Neural cell (in vitro differentiated cells): ENCODE measurements around the gene GRID2IP. TPM values are rescaled to one million over a fixed set of nuclear protein-coding genes. Genes with fewer than 3 reads are reported as not detected.

Experiments used
- H2AFZ ChIP-seq: fragments of 200-600, 300-800 bp; sonication (generic), shearing (Covaris generic); 2 replicates; pipeline ENCODE4 v1.6.0; 2014; ENCODE audit warnings: low read depth, mild to moderate bottlenecking, antibody characterized with exemption, low read length, moderate library complexity
- H3F3A ChIP-seq: fragments of 200-600 bp; shearing (Covaris generic); 2 replicates; pipeline ENCODE4 v1.6.1; 2016; ENCODE audit warnings: mild to moderate bottlenecking, moderate library complexity, mixed read lengths, antibody characterized with exemption, low read length; ENCODE audit not compliant: insufficient read depth, poor library complexity, severe bottlenecking
- H3K27ac ChIP-seq: fragments of 200-600, 300-800 bp; sonication (generic), shearing (Covaris generic); 2 replicates; pipeline ENCODE4 v1.5.1; 2014; ENCODE audit warnings: mild to moderate bottlenecking, low read length, moderate library complexity
- H3K27me3 ChIP-seq: fragments of 300-800, 200-600 bp; sonication (generic), shearing (Covaris generic); 2 replicates; pipeline ENCODE4 v1.6.0; 2014; ENCODE audit warnings: mild to moderate bottlenecking, low read depth, low read length, moderate library complexity; ENCODE audit not compliant: insufficient read depth
- H3K36me3 ChIP-seq: fragments of 300-800, 200-600 bp; sonication (generic), shearing (Covaris generic); 2 replicates; pipeline ENCODE4 v1.5.1; 2014; ENCODE audit warnings: mild to moderate bottlenecking, antibody characterized with exemption, low read length, moderate library complexity; ENCODE audit not compliant: insufficient read depth
- H3K4me2 ChIP-seq: fragments of 300-800, 200-600 bp; sonication (generic), shearing (Covaris generic); 2 replicates; pipeline ENCODE4 v1.6.0; 2014; ENCODE audit warnings: mild to moderate bottlenecking, low read length
- H3K4me3 ChIP-seq: fragments of 300-800, 200-600 bp; sonication (generic), shearing (Covaris generic); 2 replicates; pipeline ENCODE4 v1.5.1; 2014; ENCODE audit warnings: mild to moderate bottlenecking, low read length, moderate library complexity
- H3K79me2 ChIP-seq: fragments of 200-600 bp; shearing (Covaris generic); replicated peaks from 2 replicates; pipeline ENCODE4 v1.6.0; 2014; ENCODE audit warnings: mild to moderate bottlenecking, low read length, moderate library complexity; ENCODE audit not compliant: insufficient read depth
- H3K9ac ChIP-seq: fragments of 300-800, 200-600 bp; sonication (generic), shearing (Covaris generic); 2 replicates; pipeline ENCODE4 v1.6.1; 2016; ENCODE audit warnings: mild to moderate bottlenecking, low read length, mixed read lengths
- H3K9me2 ChIP-seq: fragments of 200-600 bp; shearing (Covaris generic); 2 replicates; pipeline ENCODE4 v1.6.1; 2016; ENCODE audit warnings: mild to moderate bottlenecking, low read length, mixed read lengths; ENCODE audit not compliant: insufficient read depth
- H3K9me3 ChIP-seq: fragments of 200-600, 300-800 bp; sonication (generic), shearing (Covaris generic); 2 replicates; pipeline ENCODE4 v1.6.1; 2016; ENCODE audit warnings: mild to moderate bottlenecking, mixed run types, low read length, moderate library complexity, mixed read lengths
- H4K20me1 ChIP-seq: fragments of 200-600 bp; shearing (Covaris generic); 2 replicates; pipeline ENCODE4 v1.6.1; 2016; ENCODE audit warnings: mild to moderate bottlenecking, mixed run types; ENCODE audit not compliant: insufficient read depth
- CTCF ChIP-seq: fragments of 450-650 bp; IDR thresholded peaks from 2 replicates; pipeline ENCODE4 v1.5.1; 2014; ENCODE audit warnings: antibody characterized with exemption, mild to moderate bottlenecking, moderate library complexity; ENCODE audit not compliant: poor library complexity, severe bottlenecking
- EP300 ChIP-seq: fragments of 450-650 bp; conservative IDR thresholded peaks from 2 replicates; pipeline ENCODE4 v1.6.1; 2014; ENCODE audit warnings: antibody characterized with exemption, mild to moderate bottlenecking, moderate library complexity; ENCODE audit not compliant: poor library complexity, severe bottlenecking
- MXI1 ChIP-seq: fragments of 450-650 bp; conservative IDR thresholded peaks from 2 replicates; pipeline ENCODE4 v1.6.1; 2014; ENCODE audit warnings: antibody characterized with exemption, mild to moderate bottlenecking; ENCODE audit not compliant: poor library complexity, severe bottlenecking
- POLR2AphosphoS5 ChIP-seq: IDR thresholded peaks from 2 replicates; pipeline ENCODE4 v1.6.1; 2012
- RAD21 ChIP-seq: fragments of 450-650 bp; conservative IDR thresholded peaks from 2 replicates; pipeline ENCODE4 v1.6.1; 2014; ENCODE audit warnings: antibody characterized with exemption, mild to moderate bottlenecking, moderate library complexity
- SMC3 ChIP-seq: fragments of 450-650 bp; conservative IDR thresholded peaks from 2 replicates; pipeline ENCODE4 v1.6.1; 2014; ENCODE audit warnings: antibody characterized with exemption, mild to moderate bottlenecking, moderate library complexity; ENCODE audit not compliant: poor library complexity
- TAF1 ChIP-seq: IDR thresholded peaks from 2 replicates; pipeline ENCODE4 v1.6.1; 2012; ENCODE audit warnings: low read depth
- polyA plus RNA-seq: library from polyadenylated mRNA; depleted of rRNA; stranded (reverse); fragments of >200 nt; gene quantifications from 2 replicates; pipeline ENCODE4 v1.2.3, GENCODE V29; 2014
- TF ChIP-seq, protein P1 (sequence below): IDR thresholded peaks from 2 replicates; pipeline ENCODE4 v1.6.1; 2012; ENCODE audit warnings: borderline replicate concordance

GRID2IP gene
- polyA plus RNA-seq, 1 donor from 2014 or later, result 0.32 TPM

- Histone ChIP-seq H3K4me3 (no peak overlapping the region), H3K27me3 (no peaks in the 10 kb centered on the region), H3F3A (no peaks in the 10 kb centered on the region), H3K79me2 (peaks cover 52% of the 10 kb centered on the region), H3K36me3 (no peaks in the 10 kb centered on the region), H3K9me3 (no peaks in the 10 kb centered on the region), H3K9me2 (no peaks in the 10 kb centered on the region), H3K27ac (no peak overlapping the region), H2AFZ (no peak overlapping the region), H3K9ac (no peak overlapping the region), H4K20me1 (no peaks in the 10 kb centered on the region), H3K4me2 (no peak overlapping the region)
- no peak for TF ChIP-seq EP300
Observed at GRCh38 chr7:6480323-6480660, 71.0 kb downstream of the GRID2IP start.

DNA sequence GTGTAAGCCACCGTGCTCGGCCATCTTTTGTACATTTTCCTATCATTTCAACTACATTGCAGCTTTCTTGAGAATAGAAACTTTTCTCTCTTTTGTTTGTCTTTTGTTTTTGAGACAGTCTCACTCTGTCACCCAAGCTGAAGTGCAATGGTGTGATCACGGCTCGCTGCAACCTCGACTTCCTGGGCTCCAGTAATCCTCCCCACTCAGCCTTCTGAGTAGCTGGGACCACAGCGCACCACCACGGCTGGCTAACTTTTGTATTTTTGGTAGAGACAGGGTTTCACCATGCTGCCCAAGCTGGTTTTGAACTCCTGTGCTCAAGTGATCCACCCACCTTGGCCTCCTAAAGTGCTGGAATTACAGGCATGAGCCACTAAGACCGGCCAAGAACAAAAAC is 72.2 kb downstream of the GRID2IP start:
- Histone ChIP-seq H4K20me1 (no peaks in the 10 kb centered on the region), H3K9me2 (no peaks in the 10 kb centered on the region), H3K27ac (no peak overlapping the region), H3F3A (no peaks in the 10 kb centered on the region), H3K4me3 (no peak overlapping the region), H3K4me2 (no peak overlapping the region), H3K27me3 (no peaks in the 10 kb centered on the region), H3K9ac (no peak overlapping the region), H2AFZ (no peak overlapping the region), H3K9me3 (no peaks in the 10 kb centered on the region), H3K36me3 (no peaks in the 10 kb centered on the region), H3K79me2 (peaks cover 59% of the 10 kb centered on the region)
- TF ChIP-seq EP300 (no peak), TAF1 (no peak), RAD21 (no peak), SMC3 (no peak), MXI1 (no peak)
- TF ChIP-seq, protein P1, sequence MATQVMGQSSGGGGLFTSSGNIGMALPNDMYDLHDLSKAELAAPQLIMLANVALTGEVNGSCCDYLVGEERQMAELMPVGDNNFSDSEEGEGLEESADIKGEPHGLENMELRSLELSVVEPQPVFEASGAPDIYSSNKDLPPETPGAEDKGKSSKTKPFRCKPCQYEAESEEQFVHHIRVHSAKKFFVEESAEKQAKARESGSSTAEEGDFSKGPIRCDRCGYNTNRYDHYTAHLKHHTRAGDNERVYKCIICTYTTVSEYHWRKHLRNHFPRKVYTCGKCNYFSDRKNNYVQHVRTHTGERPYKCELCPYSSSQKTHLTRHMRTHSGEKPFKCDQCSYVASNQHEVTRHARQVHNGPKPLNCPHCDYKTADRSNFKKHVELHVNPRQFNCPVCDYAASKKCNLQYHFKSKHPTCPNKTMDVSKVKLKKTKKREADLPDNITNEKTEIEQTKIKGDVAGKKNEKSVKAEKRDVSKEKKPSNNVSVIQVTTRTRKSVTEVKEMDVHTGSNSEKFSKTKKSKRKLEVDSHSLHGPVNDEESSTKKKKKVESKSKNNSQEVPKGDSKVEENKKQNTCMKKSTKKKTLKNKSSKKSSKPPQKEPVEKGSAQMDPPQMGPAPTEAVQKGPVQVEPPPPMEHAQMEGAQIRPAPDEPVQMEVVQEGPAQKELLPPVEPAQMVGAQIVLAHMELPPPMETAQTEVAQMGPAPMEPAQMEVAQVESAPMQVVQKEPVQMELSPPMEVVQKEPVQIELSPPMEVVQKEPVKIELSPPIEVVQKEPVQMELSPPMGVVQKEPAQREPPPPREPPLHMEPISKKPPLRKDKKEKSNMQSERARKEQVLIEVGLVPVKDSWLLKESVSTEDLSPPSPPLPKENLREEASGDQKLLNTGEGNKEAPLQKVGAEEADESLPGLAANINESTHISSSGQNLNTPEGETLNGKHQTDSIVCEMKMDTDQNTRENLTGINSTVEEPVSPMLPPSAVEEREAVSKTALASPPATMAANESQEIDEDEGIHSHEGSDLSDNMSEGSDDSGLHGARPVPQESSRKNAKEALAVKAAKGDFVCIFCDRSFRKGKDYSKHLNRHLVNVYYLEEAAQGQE, result no peak

DNA sequence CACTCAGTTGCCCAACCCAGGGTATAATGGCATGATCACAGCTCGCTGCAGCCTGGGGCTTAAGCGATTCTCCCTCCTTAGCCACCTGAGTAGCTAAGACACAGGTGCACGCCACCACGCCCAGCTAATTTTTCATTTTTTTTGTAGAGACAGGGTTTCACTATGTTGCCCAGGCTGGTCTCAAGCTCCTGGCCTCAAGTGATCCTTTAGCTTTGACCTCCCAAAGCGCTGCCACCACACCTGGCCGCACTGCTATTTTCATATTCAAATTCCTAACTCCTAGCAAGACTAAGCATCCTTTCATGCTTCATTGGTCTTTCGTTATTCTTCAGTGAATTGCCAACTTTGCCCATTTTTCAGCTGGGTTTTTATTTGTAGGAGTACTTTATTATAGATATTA is 73.1 kb downstream of the GRID2IP start:
- Histone ChIP-seq H3K27me3 (no peaks in the 10 kb centered on the region), H3K9me2 (no peaks in the 10 kb centered on the region), H4K20me1 (no peaks in the 10 kb centered on the region), H3K79me2 (peaks cover 59% of the 10 kb centered on the region), H3K9me3 (no peaks in the 10 kb centered on the region), H3K9ac (no peak overlapping the region), H3K36me3 (no peaks in the 10 kb centered on the region), H3K4me2 (no peak overlapping the region), H3K4me3 (no peak overlapping the region), H3F3A (no peaks in the 10 kb centered on the region), H2AFZ (no peak overlapping the region), H3K27ac (no peak overlapping the region)
- TF ChIP-seq RAD21, result no peak
- TF ChIP-seq EP300, result no peak
- no peak for TF ChIP-seq POLR2AphosphoS5
- TF ChIP-seq, protein P1, result no peak
- no peak for TF ChIP-seq CTCF
